Esophagus muscularis mucosa (tissue), 4 donors: Measurements from ENCODE around the gene MVB12B. TPM values are rescaled to one million over a fixed set of nuclear protein-coding genes. Genes with fewer than 3 reads are reported as not detected.

Source experiments
- DNase-seq: peaks from one replicate; pipeline ENCODE4 v3.0.0-alpha.2; 2017; ENCODE audit errors: extremely low spot score
- H3K27ac ChIP-seq, 4 donors: fragments of 200-600 bp; sonication (generic); replicated peaks in 1 of 4; 1 replicate in 3 of 4; 2 replicates in 1 of 4; pipeline ENCODE4 v1.5.1; 2016 to 2019; ENCODE audit warnings: mild to moderate bottlenecking in 1 of 4
- H3K27me3 ChIP-seq, 4 donors: fragments of 200-600 bp; sonication (generic); one replicate each; pipeline versions ENCODE4 v1.5.1 to v1.6.0; 2016 to 2019
- H3K36me3 ChIP-seq, 4 donors: fragments of 200-600 bp; sonication (generic); one replicate each; pipeline ENCODE4 v1.5.1; 2016 to 2019
- H3K4me1 ChIP-seq, 4 donors: fragments of 200-600 bp; sonication (generic); one replicate each; pipeline ENCODE4 v1.5.1; 2016 to 2019
- H3K4me3 ChIP-seq, 4 donors: fragments of 200-600 bp; sonication (generic); 1 replicate in 2 of 4; 2 replicates in 2 of 4; pipeline ENCODE4 v1.5.1; 2016 to 2019; ENCODE audit warnings: mild to moderate bottlenecking in 4 of 4, moderate library complexity in 1 of 4
- H3K9me3 ChIP-seq, 4 donors: fragments of 200-600 bp; sonication (generic); 1 replicate in 3 of 4; 2 replicates in 1 of 4; pipeline ENCODE4 v1.5.1; 2016 to 2019
- EP300 ChIP-seq: sonication (generic); formaldehyde crosslinking; IDR thresholded peaks from one replicate; pipeline ENCODE4 v1.6.1; 2017; ENCODE audit warnings: antibody characterized with exemption
- POLR2A ChIP-seq: fragments of 450-650 bp; IDR thresholded peaks from one replicate; pipeline ENCODE4 v1.6.1; 2017; ENCODE audit warnings: antibody characterized with exemption, moderate library complexity, mild to moderate bottlenecking, low read depth
- POLR2AphosphoS5 ChIP-seq, 2 donors: sonication (generic); formaldehyde crosslinking; IDR thresholded peaks; one replicate each; pipeline ENCODE4 v1.6.1; 2017; ENCODE audit warnings: antibody characterized with exemption in 2 of 2
- WGBS: methylation state at CpG from one replicate; pipeline ENCODE4 v1.1.5; 2018; 5-methylcytosine and 5-hydroxymethylcytosine counted together
- intact Hi-C: fragments of 100-400 bp; cut with DNase I; formaldehyde crosslinking; loops from one replicate; pipeline ENCODE4 v1.15.1; 2023
- total RNA-seq, 4 donors: library from RNA; depleted of rRNA; stranded (reverse); fragments of >200 nt; gene quantifications; one replicate each; pipeline versions ENCODE4 v1.1.0 to v1.2.1, GENCODE V29; 2016
- TF ChIP-seq, protein P1 (sequence below), 3 experiments: fragments of 200-600 bp in 2 of 3; fragments of 450-650 bp in 1 of 3; sonication (generic) in 2 of 3; IDR thresholded peaks; one replicate each; pipeline ENCODE4 v1.5.1; 2017 to 2019; ENCODE audit warnings: antibody characterized with exemption in 3 of 3, mild to moderate bottlenecking in 2 of 3, moderate library complexity in 1 of 3

Gene MVB12B
- total RNA-seq, 4 donors from 2014 or later: 14.1 to 25.0 (median 18.4) TPM

DNA sequence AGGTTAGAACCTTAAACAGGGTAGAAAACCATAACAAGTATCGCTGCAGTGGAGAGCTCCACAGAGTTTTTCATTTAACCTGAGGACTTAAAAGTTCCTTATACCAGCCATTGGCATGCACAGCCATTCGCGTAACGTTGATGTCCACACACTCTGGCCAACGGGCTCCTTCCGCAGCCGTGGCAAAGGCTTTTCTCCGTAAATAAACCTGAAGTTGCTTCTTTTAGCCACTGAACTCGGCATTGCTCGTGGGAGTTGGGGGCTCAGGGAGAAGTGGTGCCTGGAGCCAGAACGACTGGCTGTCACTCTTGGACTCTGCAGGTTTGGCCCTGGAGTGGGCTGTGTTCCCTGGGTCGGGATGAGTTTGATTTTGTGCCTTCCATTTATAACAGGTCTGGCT, 161.2 kb downstream of the MVB12B start:
- peaks cover under 1 to 4% (median 3%) of the 10 kb centered on the region in 4 donors for H3K4me1 ChIP-seq
- no peak for TF ChIP-seq EP300
- TF ChIP-seq POLR2A: no peak
- TF ChIP-seq, protein P1, sequence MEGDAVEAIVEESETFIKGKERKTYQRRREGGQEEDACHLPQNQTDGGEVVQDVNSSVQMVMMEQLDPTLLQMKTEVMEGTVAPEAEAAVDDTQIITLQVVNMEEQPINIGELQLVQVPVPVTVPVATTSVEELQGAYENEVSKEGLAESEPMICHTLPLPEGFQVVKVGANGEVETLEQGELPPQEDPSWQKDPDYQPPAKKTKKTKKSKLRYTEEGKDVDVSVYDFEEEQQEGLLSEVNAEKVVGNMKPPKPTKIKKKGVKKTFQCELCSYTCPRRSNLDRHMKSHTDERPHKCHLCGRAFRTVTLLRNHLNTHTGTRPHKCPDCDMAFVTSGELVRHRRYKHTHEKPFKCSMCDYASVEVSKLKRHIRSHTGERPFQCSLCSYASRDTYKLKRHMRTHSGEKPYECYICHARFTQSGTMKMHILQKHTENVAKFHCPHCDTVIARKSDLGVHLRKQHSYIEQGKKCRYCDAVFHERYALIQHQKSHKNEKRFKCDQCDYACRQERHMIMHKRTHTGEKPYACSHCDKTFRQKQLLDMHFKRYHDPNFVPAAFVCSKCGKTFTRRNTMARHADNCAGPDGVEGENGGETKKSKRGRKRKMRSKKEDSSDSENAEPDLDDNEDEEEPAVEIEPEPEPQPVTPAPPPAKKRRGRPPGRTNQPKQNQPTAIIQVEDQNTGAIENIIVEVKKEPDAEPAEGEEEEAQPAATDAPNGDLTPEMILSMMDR (IDR thresholded peaks at IDR 0.05): no peak
- TF ChIP-seq POLR2AphosphoS5 (IDR thresholded peaks at IDR 0.05): no peak

DNA sequence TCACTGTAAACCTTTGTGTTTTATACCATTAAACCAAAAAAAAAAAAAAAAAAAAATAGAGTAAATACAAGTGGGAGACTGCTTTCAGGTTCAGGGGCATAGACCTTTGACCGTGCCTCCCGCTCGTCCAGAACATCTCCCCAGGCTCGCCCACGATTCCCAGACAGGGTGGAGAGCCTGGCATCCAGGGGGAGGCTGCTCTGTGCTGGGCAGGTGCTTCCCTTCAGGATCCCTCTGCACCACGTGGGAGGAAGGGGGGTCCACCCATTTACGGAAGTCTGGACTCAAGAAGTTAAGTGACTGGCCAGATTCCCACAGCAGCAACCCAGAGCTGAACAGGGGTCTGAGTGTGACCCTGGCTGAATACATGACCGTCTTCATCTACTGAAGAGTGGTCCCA, 161.7 kb downstream of the MVB12B start:
- H3K36me3 ChIP-seq: peaks cover 0 to 37% (median 13%) of the 10 kb centered on the region in 4 donors
- no peak overlapping the region for H3K4me3 ChIP-seq
- TF ChIP-seq EP300 (no peak), POLR2A (no peak), POLR2AphosphoS5 (IDR thresholded peaks at IDR 0.05) (no peak)
- TF ChIP-seq, protein P1 (IDR thresholded peaks at IDR 0.05): no peak
- no peaks in the 10 kb centered on the region for H3K9me3 ChIP-seq
- intact Hi-C loops: no loop called here
- DNase-seq: no peak
- H3K27me3 ChIP-seq: no peaks in the 10 kb centered on the region
- H3K4me1 ChIP-seq: peaks cover 0 to 4% (median 2%) of the 10 kb centered on the region in 4 donors
- H3K27ac ChIP-seq: no peak overlapping the region
- 73% methylated on average over 7 of the region's 8 CpGs for WGBS

More for the DNA sequence above, 161.2 kb downstream of the MVB12B start:
- Histone ChIP-seq H3K27ac (no peak overlapping the region), H3K4me3 (no peak overlapping the region), H3K9me3 (no peaks in the 10 kb centered on the region), H3K36me3 (peaks cover 0 to 42% (median 15%) of the 10 kb centered on the region in 4 donors), H3K27me3 (no peaks in the 10 kb centered on the region)
- intact Hi-C loops: no loop called here
- WGBS: 83% methylated on average over 12 of the region's 12 CpGs
- no peak for DNase-seq

DNA sequence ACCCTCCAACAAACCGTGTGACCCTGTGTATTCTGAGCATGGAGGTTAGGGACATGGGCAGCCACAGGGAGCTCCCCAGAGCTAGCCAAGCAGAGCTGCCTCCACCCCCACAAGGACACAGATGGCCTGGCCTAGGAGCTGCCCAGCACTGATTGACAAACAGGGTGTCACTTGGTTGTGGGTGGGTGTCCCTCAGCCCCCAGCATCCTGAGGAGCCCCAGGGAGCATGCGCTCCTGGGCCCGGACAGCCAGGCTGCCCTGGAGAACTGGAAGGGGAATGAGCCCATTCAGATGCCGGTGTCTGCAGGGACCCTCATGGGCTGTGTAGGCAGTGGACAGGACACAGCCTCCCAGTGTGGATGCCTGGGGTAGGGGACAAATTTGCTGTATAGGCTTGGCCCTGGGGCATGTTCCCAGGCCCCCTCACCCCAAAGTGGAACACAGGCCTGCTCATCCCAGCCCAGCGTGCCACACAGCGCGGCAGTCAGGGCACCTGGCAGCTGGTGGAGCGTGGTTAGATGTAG, 162.3 kb downstream of the MVB12B start:
- WGBS: 100% methylated on average over 1 of the region's 8 CpGs

DNA sequence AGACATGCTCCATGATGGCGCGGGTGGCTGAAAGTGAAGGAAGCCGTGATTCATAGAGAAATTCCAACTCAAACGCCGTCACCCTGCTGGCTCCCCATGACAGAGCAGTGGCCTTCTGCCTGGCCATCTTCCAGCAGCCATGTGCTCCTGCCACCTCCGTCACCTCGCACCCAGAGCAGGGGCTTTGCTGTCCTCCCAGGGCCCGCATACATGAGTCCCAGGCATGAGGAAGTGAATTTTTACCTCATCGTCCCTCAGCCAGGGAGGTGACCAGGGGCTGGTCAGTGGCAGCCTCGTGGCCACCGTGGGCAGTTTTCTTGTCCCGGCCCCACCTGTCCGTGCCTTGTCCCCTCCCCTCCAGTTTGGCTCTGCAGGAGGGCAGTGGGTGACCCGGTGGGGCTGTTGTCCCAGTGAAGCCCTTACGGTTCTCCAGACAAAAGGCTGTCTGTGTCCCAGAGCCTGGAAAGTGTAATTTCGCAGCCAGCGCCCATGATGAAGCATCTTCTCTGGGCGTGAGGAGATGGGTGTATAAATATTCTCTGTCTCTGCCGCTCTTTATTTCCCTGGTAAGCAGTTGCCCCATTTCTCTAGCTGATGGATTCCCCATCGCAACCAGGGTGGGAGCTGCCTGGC, 163.1 kb downstream of the MVB12B start:
- no peak overlapping the region for H3K27ac ChIP-seq

More for the DNA sequence above, 162.3 kb downstream of the MVB12B start:
- TF ChIP-seq POLR2AphosphoS5 (IDR thresholded peaks at IDR 0.05): no peak
- TF ChIP-seq EP300: no peak
- TF ChIP-seq, protein P1 (IDR thresholded peaks at IDR 0.05): no peak
- TF ChIP-seq POLR2A: no peak
- no peak overlapping the region for H3K27ac ChIP-seq
- H3K36me3 ChIP-seq: peaks cover 0 to 31% (median 6%) of the 10 kb centered on the region in 4 donors
- H3K27me3 ChIP-seq: no peaks in the 10 kb centered on the region
- H3K4me3 ChIP-seq: no peak overlapping the region
- intact Hi-C loops: no loop called here
- no peaks in the 10 kb centered on the region for H3K9me3 ChIP-seq
- H3K4me1 ChIP-seq: peaks cover 0 to 4% (median 2%) of the 10 kb centered on the region in 4 donors
- DNase-seq: no peak

More for the DNA sequence above, 163.1 kb downstream of the MVB12B start:
- no peak overlapping the region for H3K4me3 ChIP-seq
- no peaks in the 10 kb centered on the region for H3K27me3 ChIP-seq
- peaks cover 0 to 27% (median 4%) of the 10 kb centered on the region in 4 donors for H3K36me3 ChIP-seq
- TF ChIP-seq, protein P1 (IDR thresholded peaks at IDR 0.05): no peak
- TF ChIP-seq POLR2AphosphoS5 (IDR thresholded peaks at IDR 0.05): no peak
- TF ChIP-seq POLR2A: no peak
- no peak for TF ChIP-seq EP300
- intact Hi-C loops: loop anchor here (5.0 kb wide), 1 partner anchor 187 kb away; no protein-coding TSS in a partner anchor
- H3K4me1 ChIP-seq: peaks cover 0 to 4% (median 2%) of the 10 kb centered on the region in 4 donors
- no peaks in the 10 kb centered on the region for H3K9me3 ChIP-seq
- WGBS: 88% methylated on average over 14 of the region's 20 CpGs
- no peak for DNase-seq
